Smooth muscle cell of the coronary artery (primary cell): Measurements from ENCODE around the gene MIPOL1. TPM values are rescaled to one million over a fixed set of nuclear protein-coding genes. Genes with fewer than 3 reads are reported as not detected.

Source experiments
- total RNA-seq: library from RNA; depleted of rRNA; stranded (reverse); fragments of >200 nt; gene quantifications from 2 replicates; pipeline ENCODE4 v1.2.3, GENCODE V29; 2014; ENCODE audit warnings: low replicate concordance

MIPOL1 gene
- 7.6 and 8.4 TPM in 2 replicates for total RNA-seq

GRCh38 chr14:37197421-37198272 lies at the start of gene MIPOL1:
MIPOL1 (plus strand) TSS chr14:37197937; CDS start chr14:37247889, 49,952 bp downstream.

DNA sequence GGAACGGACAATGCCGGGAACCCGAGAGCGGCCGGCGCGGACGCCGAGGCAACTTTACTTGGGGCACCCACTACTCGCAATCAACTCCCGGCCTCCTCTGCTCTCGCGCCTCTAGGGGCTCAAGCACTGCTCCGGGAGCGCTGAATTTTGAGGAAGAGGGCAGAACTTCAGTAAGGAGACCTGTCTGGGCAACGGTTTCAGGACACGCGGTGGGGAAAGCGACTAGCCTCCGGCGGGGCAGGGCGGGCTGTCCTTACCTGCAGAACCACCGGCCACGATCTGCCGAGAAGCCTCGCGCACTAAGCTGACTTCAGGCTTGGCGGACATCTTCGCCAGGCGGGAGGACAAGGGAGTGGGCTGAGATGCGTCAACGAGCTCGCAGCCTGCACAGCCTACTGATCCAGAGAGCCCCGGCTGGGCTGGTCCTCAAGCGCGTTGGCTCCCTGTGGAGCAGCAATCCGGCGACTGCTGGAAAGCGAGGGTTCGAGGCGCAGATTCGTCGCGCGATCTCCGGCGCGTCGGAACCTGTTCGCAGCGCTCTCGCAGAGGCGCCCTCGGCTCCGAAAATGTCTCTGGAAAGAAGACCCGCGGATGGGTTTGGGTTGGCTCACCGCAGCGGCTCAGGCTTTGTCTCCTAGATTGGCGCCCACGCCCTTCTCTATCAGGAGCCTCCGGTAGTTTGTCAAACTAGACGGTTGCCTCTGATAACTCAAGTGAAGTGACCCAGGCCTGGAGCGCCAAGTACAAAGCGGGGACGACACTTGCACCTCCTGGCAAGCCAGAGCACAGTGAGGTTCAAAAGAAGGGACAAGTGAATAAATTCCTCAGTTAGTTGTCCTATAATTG lies 25.5 kb upstream of the MIPOL1 start, which contains the start of gene SLC25A21:
SLC25A21 (minus strand) TSS at position 583 of the 846 bp plus-strand sequence.

GRCh38 chr14:37594971-37595808 lies 397.5 kb downstream of the MIPOL1 start, which contains the start of the genes FOXA1 and TTC6:
FOXA1 (minus strand) TSS chr14:37595249; CDS start chr14:37594972, 277 bp downstream.
TTC6 (plus strand) TSS chr14:37595629; CDS start chr14:37622065, 26,436 bp downstream.

Other genes with a start within 250 kb of the MIPOL1 start
- 0.15 TPM in 1 of 2 replicates, not detected in the other for gene SLC25A21, start 25.3 kb upstream of the MIPOL1 start, total RNA-seq